ENCODE data around the gene DPP6. TPM values are rescaled to one million over a fixed set of nuclear protein-coding genes. Genes with fewer than 3 reads are reported as not detected.

DPP6 gene
- total and polyA plus RNA-seq, 2 of the 8 experiments (the other 6 are each of a cell fraction or from before 2014, with no cell fraction given): 4.7 to 6.8 TPM

- no peaks in the 10 kb centered on the region for H3K27me3 ChIP-seq (replicated peaks in 1 of 4; ENCODE audit: control insufficient read depth in 3 of 4, extremely low read depth in 1 of 4, insufficient read depth in 3 of 4, low read length in 3 of 4)
- H4K91ac ChIP-seq (replicated peaks; ENCODE audit: insufficient read length, low read length): no peak overlapping the region
- H2BK12ac ChIP-seq (ENCODE audit: low read depth, low read length): no peak overlapping the region
- no peaks in the 10 kb centered on the region for H3K4me1 ChIP-seq (replicated peaks in 1 of 4; ENCODE audit: control insufficient read depth in 3 of 4, insufficient read depth in 4 of 4, low read length in 3 of 4)
- POLR2A ChIA-PET (ENCODE audit: partially characterized antibody): no interaction called here
- no peak overlapping the region for H3K18ac ChIP-seq (ENCODE audit: extremely low read depth, low read length)
- H3K4me3 ChIP-seq (ENCODE audit: extremely low read depth in 1 of 4, insufficient read depth in 2 of 4, low read depth in 3 of 4, low read length in 4 of 4): no peak overlapping the region
- no peaks in the 10 kb centered on the region for H4K20me1 ChIP-seq (replicated peaks in 1 of 2; ENCODE audit: control insufficient read depth in 1 of 2, insufficient read depth in 2 of 2, low read length in 2 of 2)
- no peak overlapping the region for H3K4me2 ChIP-seq (ENCODE audit: insufficient read depth in 1 of 2, low read depth in 2 of 2, low read length in 2 of 2)
- H3K4ac ChIP-seq (replicated peaks; ENCODE audit: insufficient read length, low read depth, low read length): no peak overlapping the region
- H3K27ac ChIP-seq (ENCODE audit: low read depth, low read length): no peak overlapping the region
- H3K23ac ChIP-seq (ENCODE audit: insufficient read length): no peak overlapping the region
- no peak overlapping the region for H4K5ac ChIP-seq (ENCODE audit: insufficient read length, low read depth, low read length)
- no peak overlapping the region for H2BK120ac ChIP-seq (replicated peaks; ENCODE audit: low read depth, low read length)
- WGBS, 2 experiments (ENCODE audit: extremely low coverage in 1 of 2, insufficient coverage in 1 of 2, insufficient read length in 1 of 2, insufficient replicate concordance in 2 of 2, low coverage in 1 of 2, low lambda C conversion rate in 2 of 2, missing lambda C conversion rate in 1 of 2): 93% methylated on average over 9 of the region's 9 CpGs; no CpG with 5 or more reads in 1 of the 2 experiments
- no peaks in the 10 kb centered on the region for H3K79me1 ChIP-seq (ENCODE audit: low read depth, low read length)
- H2BK5ac ChIP-seq (ENCODE audit: low read depth, low read length): no peak overlapping the region
- CTCF ChIA-PET (ENCODE audit: partially characterized antibody): interaction anchor here (1.0 to 3.1 kb wide), 3 partner anchors 10 to 109 kb away, joined by 3 to 11 read pairs (median 4); no protein-coding TSS in a partner anchor
- no peaks in the 10 kb centered on the region for H3K79me2 ChIP-seq (ENCODE audit: control insufficient read depth in 1 of 2, insufficient read depth in 2 of 2, low read length in 2 of 2)
- no peak overlapping the region for H4K8ac ChIP-seq (ENCODE audit: extremely low read depth, insufficient read depth, low read length)
- H3K9ac ChIP-seq (replicated peaks in 1 of 4; ENCODE audit: extremely low read depth in 1 of 4, low read depth in 3 of 4, low read length in 3 of 4): no peak overlapping the region
- no peak overlapping the region for H2AK5ac ChIP-seq (ENCODE audit: low read depth, low read length)
- H3K23me2 ChIP-seq (ENCODE audit: low read depth, low read length): no peaks in the 10 kb centered on the region
- H2AFZ ChIP-seq (ENCODE audit: low read length): no peak overlapping the region
- FAIRE-seq (no peak), DNase-seq (ENCODE audit: low read depth in 1 of 2, low spot score in 2 of 2) (no peak)
- H2BK15ac ChIP-seq (ENCODE audit: low read length): no peak overlapping the region
- no peak overlapping the region for H3K14ac ChIP-seq (ENCODE audit: insufficient read length)
- H3K56ac ChIP-seq (replicated peaks; ENCODE audit: insufficient read length, low read depth, low read length): no peak overlapping the region
- H3K9me3 ChIP-seq (ENCODE audit: insufficient read depth in 2 of 2, low read depth in 1 of 2, low read length in 1 of 2): peaks cover 0 to 3% of the 10 kb centered on the region in 2 experiments; a peak in 2 of 4 replicates
- no peaks in the 10 kb centered on the region for H3K36me3 ChIP-seq (ENCODE audit: control insufficient read depth in 2 of 4, insufficient read depth in 4 of 4, low read length in 3 of 4)
- no peak overlapping the region for H2BK20ac ChIP-seq (ENCODE audit: low read length)
- TF ChIP-seq JUN (IDR thresholded peaks at IDR 0.05; ENCODE audit: low read depth, low read length): no peak
- TF ChIP-seq ATF2 (IDR thresholded peaks at IDR 0.05; ENCODE audit: low read length): no peak
- TF ChIP-seq POU5F1 (IDR thresholded peaks at IDR 0.05; ENCODE audit: low read depth, low read length): no peak
- TF ChIP-seq CTBP2 (IDR thresholded peaks at IDR 0.05; ENCODE audit: borderline replicate concordance, insufficient read depth, insufficient read length, low read length): no peak
- TF ChIP-seq GTF2F1 (IDR thresholded peaks at IDR 0.05; ENCODE audit: borderline replicate concordance, low read depth, low read length): no peak
- TF ChIP-seq TAF1 (IDR thresholded peaks at IDR 0.05; ENCODE audit: low read depth, low read length): no peak
- no peak for TF ChIP-seq SP1 (IDR thresholded peaks at IDR 0.05; ENCODE audit: low read depth, low read length)
- no peak for TF ChIP-seq NRF1 (IDR thresholded peaks at IDR 0.05; ENCODE audit: low read depth, low read length)
- TF ChIP-seq SUZ12 (IDR thresholded peaks at IDR 0.05; ENCODE audit: low read length): no peak
- TF ChIP-seq KDM5A (IDR thresholded peaks at IDR 0.05; ENCODE audit: low read length): no peak
- TF ChIP-seq SAP30 (IDR thresholded peaks at IDR 0.05; ENCODE audit: insufficient read depth, insufficient replicate concordance, low read length): no peak
- no peak for TF ChIP-seq SIX5 (IDR thresholded peaks at IDR 0.05; ENCODE audit: low read depth, low read length)
- TF ChIP-seq SIN3A (conservative IDR thresholded peaks at IDR 0.05 in 1 of 2, IDR thresholded peaks at IDR 0.05 in 1 of 2; ENCODE audit: low read depth in 1 of 2, low read length in 2 of 2): no peak
Measured at GRCh38 chr7:154638286-154638685, 586.1 kb downstream of the DPP6 start.
